ENCODE measurements around the gene RHBDD3. TPM values are rescaled to one million over a fixed set of nuclear protein-coding genes. Genes with fewer than 3 reads are reported as not detected.

The RHBDD3 gene
- total RNA-seq, 1 donor from 2014 or later: 254 TPM

DNA sequence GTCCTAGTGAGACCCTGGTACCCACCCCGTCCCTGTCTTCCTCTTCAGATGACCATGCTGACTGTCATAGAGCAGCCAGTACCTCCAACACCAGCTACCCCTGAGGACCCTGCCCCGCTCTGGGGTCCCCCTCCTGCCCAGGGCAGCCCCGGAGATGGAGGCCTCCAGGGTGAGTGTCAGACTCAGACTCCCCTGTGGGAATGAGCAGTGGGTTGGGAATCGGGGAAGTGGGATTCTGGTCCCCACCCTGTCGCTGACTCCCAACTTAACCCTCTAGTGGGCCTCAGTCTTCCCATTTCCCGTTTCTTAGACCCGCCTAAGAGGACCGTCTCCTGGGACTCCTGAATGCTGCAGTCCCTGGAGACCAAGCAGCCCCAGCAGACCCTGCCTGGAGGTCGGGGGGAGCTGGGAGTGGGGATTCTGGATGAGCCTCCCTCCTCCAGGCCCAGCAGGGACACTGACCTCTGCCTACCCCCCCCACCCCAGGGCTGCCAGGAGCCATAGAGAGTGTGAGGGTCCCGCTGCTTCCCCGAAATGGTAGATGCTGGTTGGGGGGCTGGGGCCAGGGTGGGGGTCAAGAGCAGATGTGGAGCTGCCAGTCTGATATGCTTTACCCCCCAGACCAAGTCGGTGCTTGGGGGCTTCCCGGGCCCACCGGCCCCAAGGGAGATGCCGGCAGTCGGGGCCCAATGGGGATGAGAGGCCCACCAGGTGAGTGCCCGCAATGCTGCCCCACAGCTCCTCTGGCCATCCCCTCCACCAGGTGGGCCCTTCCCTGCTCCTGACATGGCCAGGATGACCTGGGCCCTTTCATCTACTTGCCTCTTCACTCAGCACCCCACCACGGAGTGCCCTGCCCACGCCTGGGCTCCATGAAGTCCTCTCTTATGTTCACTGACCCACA lies 36.6 kb downstream of the RHBDD3 start:
- H3K27ac ChIP-seq: no peak overlapping the region
- H3K9me3 ChIP-seq: no peaks in the 10 kb centered on the region
- no peaks in the 10 kb centered on the region for H3K27me3 ChIP-seq
- H3K4me3 ChIP-seq: no peak overlapping the region
- no peaks in the 10 kb centered on the region for H3K36me3 ChIP-seq
- intact Hi-C loops (cut with DNase I): no loop called here
- H3K4me1 ChIP-seq: peaks cover 0 to 5% of the 10 kb centered on the region in 2 donors
- DNase-seq (ENCODE audit: low spot score in 2 of 2): peak in 1 of 2 donors; percentile 44
- no peak for TF ChIP-seq CTCF (IDR thresholded peaks at IDR 0.05)

DNA sequence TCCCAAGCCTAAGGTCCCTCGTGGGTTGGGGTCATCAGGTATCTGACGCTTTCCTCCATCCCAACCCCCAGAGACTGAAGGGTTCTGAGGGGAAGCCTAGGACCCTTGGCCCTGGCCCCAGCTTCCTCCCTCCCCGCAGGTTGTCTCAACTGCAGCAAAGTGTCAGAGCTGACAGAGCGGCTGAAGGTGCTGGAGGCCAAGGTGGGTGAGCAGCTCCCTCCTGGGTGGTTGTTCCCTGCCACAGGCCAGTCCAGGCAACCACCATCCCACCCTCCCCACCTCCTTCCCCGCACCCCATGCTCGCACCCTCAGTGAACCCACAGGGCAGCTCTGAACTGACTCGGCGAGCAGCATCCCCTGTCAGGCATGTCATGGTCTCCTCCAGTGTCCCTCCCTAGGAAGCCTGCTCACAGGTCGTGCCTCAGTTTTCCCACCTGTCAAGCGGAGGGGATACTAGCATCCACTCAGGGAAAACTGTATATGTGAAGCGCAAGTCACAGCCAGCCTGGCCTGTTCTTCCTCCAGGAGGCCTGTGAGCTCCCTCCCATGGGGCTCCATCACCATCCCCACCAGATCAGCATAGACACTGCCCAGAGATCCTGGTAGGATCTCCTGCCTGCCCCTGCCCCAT lies 41.3 kb downstream of the RHBDD3 start:
- peaks cover 6 to 12% of the 10 kb centered on the region in 2 donors for H3K4me1 ChIP-seq
- no peak overlapping the region for H3K4me3 ChIP-seq
- intact Hi-C loops (cut with DNase I): no loop called here
- DNase-seq (ENCODE audit: low spot score in 2 of 2): peak in 1 of 2 donors; percentile 58
- no peak for TF ChIP-seq CTCF (IDR thresholded peaks at IDR 0.05)
- no peaks in the 10 kb centered on the region for H3K27me3 ChIP-seq
- no peaks in the 10 kb centered on the region for H3K9me3 ChIP-seq
- H3K27ac ChIP-seq: no peak overlapping the region
- no peaks in the 10 kb centered on the region for H3K36me3 ChIP-seq

DNA sequence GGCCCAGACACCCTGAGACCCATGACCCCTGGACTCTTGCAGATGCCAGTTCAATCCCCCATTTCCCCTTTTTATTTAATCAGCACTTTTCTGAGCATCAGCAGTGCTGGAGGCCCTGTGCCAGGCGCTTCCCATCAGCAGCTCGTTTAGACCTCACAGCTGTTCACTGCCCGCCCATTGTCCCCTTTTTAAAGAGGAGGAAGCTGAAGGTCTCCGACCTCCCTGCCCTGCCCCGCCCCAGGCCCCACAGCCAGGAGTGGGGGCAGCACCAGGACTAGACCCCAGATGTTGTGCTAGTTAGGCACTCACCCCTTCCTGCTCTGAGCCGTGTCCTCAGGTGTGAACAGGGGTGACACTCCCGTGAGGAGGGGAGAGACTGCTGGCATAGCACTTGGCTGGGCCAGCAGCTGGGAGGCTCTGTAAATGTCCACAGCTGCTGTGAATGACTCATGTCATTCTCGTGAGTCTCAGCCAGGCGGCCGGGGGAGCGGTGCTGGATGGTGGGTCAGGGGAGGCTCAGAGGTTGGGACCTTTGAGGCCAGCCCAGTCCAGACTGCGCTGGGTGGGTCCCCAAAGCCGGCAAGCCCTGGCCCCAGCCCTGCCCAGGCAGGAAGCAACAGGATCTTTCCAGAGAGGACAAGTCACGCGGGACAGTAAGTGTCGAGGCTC lies 42.2 kb downstream of the RHBDD3 start:
- Histone ChIP-seq H3K4me3 (no peak overlapping the region), H3K4me1 (peaks cover 6 to 12% of the 10 kb centered on the region in 2 donors), H3K36me3 (no peaks in the 10 kb centered on the region), H3K9me3 (no peaks in the 10 kb centered on the region), H3K27ac (peak overlapping the region in 1 of 2 donors; percentile 24), H3K27me3 (no peaks in the 10 kb centered on the region)
- peak in 1 of 2 donors; percentile 69 for DNase-seq (ENCODE audit: low spot score in 2 of 2)
- TF ChIP-seq CTCF (IDR thresholded peaks at IDR 0.05): no peak
- intact Hi-C loops (cut with DNase I): no loop called here

- intact Hi-C loops (cut with DNase I): no loop called here
- peak in 1 of 2 donors; percentile 57 for DNase-seq (ENCODE audit: low spot score in 2 of 2)
Measured at GRCh38 chr22:29224859-29225410, 42.8 kb downstream of the RHBDD3 start.

More at GRCh38 chr22:29224859-29225410, 42.8 kb downstream of the RHBDD3 start:
- no peak for TF ChIP-seq CTCF (IDR thresholded peaks at IDR 0.05)
- Histone ChIP-seq H3K36me3 (no peaks in the 10 kb centered on the region), H3K9me3 (no peaks in the 10 kb centered on the region), H3K27ac (no peak overlapping the region), H3K4me3 (no peak overlapping the region), H3K4me1 (peaks cover 6 to 12% of the 10 kb centered on the region in 2 donors), H3K27me3 (no peaks in the 10 kb centered on the region)

Data from ascending aorta (tissue), 2 donors.